H1 (cell line): Measurements from ENCODE around the gene NDUFS7. TPM values are rescaled to one million over a fixed set of nuclear protein-coding genes. Genes with fewer than 3 reads are reported as not detected.

Experiments
- CTCF ChIA-PET: fragments of 300-600 bp; sonication (Branson Sonifier 250); formaldehyde crosslinking; loops from one replicate; lab custom pipeline; 2021; ENCODE audit not compliant: partially characterized antibody; lab: Charles Lee
- POLR2A ChIA-PET: fragments of 300-600 bp; sonication (Branson Sonifier 250); formaldehyde crosslinking; loops from one replicate; lab custom pipeline; 2021; ENCODE audit warnings: inconsistent platforms; ENCODE audit not compliant: partially characterized antibody; lab: Charles Lee
- DNase-seq, 2 experiments: peaks; one replicate each; pipeline versions ENCODE4 v3.0.0 to v3.0.0-alpha.2; 2010 to 2022; ENCODE audit warnings: low spot score in 2 of 2, low read depth in 1 of 2, mixed read lengths in 1 of 2
- FAIRE-seq: peaks from 2 replicates; lab custom pipeline; 2011; peaks lifted over from hg19 to GRCh38; lab: Jason Lieb, UNC
- H2AFZ ChIP-seq: 2 replicates; pipeline ENCODE4 v1.8.1; 2012; ENCODE audit warnings: low read length, inconsistent platforms
- H2AK5ac ChIP-seq: 2 replicates; pipeline ENCODE4 v1.6.1; 2013; ENCODE audit warnings: low read depth, low read length
- H2BK120ac ChIP-seq: replicated peaks from 2 replicates; pipeline ENCODE3; 2013; ENCODE audit warnings: low read depth, low read length, inconsistent platforms
- H2BK12ac ChIP-seq: 2 replicates; pipeline ENCODE4 v1.6.1; 2013; ENCODE audit warnings: low read depth, low read length
- H2BK15ac ChIP-seq: 2 replicates; pipeline ENCODE4 v1.6.1; 2013; ENCODE audit warnings: low read length
- H2BK20ac ChIP-seq: 2 replicates; pipeline ENCODE4 v1.6.1; 2013; ENCODE audit warnings: low read length
- H2BK5ac ChIP-seq: 2 replicates; pipeline ENCODE4 v1.6.1; 2013; ENCODE audit warnings: low read depth, low read length
- H3K14ac ChIP-seq: 2 replicates; pipeline ENCODE4 v1.6.1; 2013; ENCODE audit warnings: inconsistent platforms; ENCODE audit not compliant: insufficient read length
- H3K18ac ChIP-seq: 2 replicates; pipeline ENCODE4 v1.6.1; 2013; ENCODE audit warnings: low read length; ENCODE audit errors: extremely low read depth
- H3K23ac ChIP-seq: 2 replicates; pipeline ENCODE4 v1.6.1; 2013; ENCODE audit warnings: inconsistent platforms; ENCODE audit not compliant: insufficient read length
- H3K23me2 ChIP-seq: 2 replicates; pipeline ENCODE4 v1.6.1; 2013; ENCODE audit warnings: low read depth, low read length
- H3K27ac ChIP-seq: 2 replicates; pipeline ENCODE4 v1.6.1; 2011; ENCODE audit warnings: low read depth, low read length, inconsistent platforms
- H3K27me3 ChIP-seq, 4 experiments: replicated peaks in 1 of 4; 1 replicate in 1 of 4; 2 replicates in 3 of 4; pipeline versions ENCODE4 v1.6.1 to v1.8.1; 2011 to 2013; ENCODE audit warnings: low read length in 3 of 4, mild to moderate bottlenecking in 3 of 4, inconsistent platforms in 2 of 4, mixed read lengths in 2 of 4, moderate library complexity in 1 of 4; ENCODE audit not compliant: control insufficient read depth in 3 of 4, insufficient read depth in 3 of 4; ENCODE audit errors: extremely low read depth in 1 of 4
- H3K36me3 ChIP-seq, 4 experiments: 2 replicates each; pipeline versions ENCODE4 v1.6.1 to v1.8.1; 2011 to 2013; ENCODE audit warnings: mild to moderate bottlenecking in 4 of 4, low read length in 3 of 4, moderate library complexity in 2 of 4, control low read depth in 1 of 4, inconsistent platforms in 1 of 4; ENCODE audit not compliant: insufficient read depth in 4 of 4, control insufficient read depth in 2 of 4
- H3K4ac ChIP-seq: replicated peaks from 2 replicates; pipeline ENCODE3; 2013; ENCODE audit warnings: low read length, low read depth, mixed read lengths, inconsistent platforms; ENCODE audit not compliant: insufficient read length
- H3K4me1 ChIP-seq, 4 experiments: replicated peaks in 1 of 4; 1 replicate in 1 of 4; 2 replicates in 3 of 4; pipeline versions ENCODE4 v1.6.1 to v1.8.1; 2011 to 2013; ENCODE audit warnings: low read length in 3 of 4, inconsistent platforms in 2 of 4, mixed read lengths in 1 of 4; ENCODE audit not compliant: insufficient read depth in 4 of 4, control insufficient read depth in 3 of 4
- H3K4me2 ChIP-seq, 2 experiments: 2 replicates each; pipeline versions ENCODE4 v1.6.1 to v1.8.1; 2011 to 2013; ENCODE audit warnings: low read depth in 2 of 2, low read length in 2 of 2, control low read depth in 1 of 2, inconsistent platforms in 1 of 2, mild to moderate bottlenecking in 1 of 2; ENCODE audit not compliant: insufficient read depth in 1 of 2
- H3K4me3 ChIP-seq, 4 experiments: fragments of 200-600, 300-600 bp in 1 of 4; sonication (generic), shearing (Covaris generic), sonication (Bioruptor Twin) in 1 of 4; 2 replicates each; pipeline versions ENCODE4 v1.5.1 to v1.8.1; 2011 to 2016; ENCODE audit warnings: low read length in 4 of 4, low read depth in 3 of 4, control low read depth in 2 of 4, inconsistent platforms in 2 of 4, mild to moderate bottlenecking in 2 of 4, mixed read lengths in 1 of 4, moderate library complexity in 1 of 4; ENCODE audit not compliant: insufficient read depth in 2 of 4; ENCODE audit errors: extremely low read depth in 1 of 4
- H3K56ac ChIP-seq: replicated peaks from 2 replicates; pipeline ENCODE3; 2013; ENCODE audit warnings: low read depth, mild to moderate bottlenecking, mixed read lengths, low read length, inconsistent platforms; ENCODE audit not compliant: insufficient read length
- H3K79me1 ChIP-seq: 2 replicates; pipeline ENCODE4 v1.6.1; 2013; ENCODE audit warnings: low read depth, low read length, control low read depth
- H3K79me2 ChIP-seq, 2 experiments: 2 replicates each; pipeline versions ENCODE4 v1.6.1 to v1.8.1; 2012 to 2013; ENCODE audit warnings: low read length in 2 of 2, mild to moderate bottlenecking in 2 of 2, inconsistent platforms in 1 of 2; ENCODE audit not compliant: insufficient read depth in 2 of 2, control insufficient read depth in 1 of 2
- H3K9ac ChIP-seq, 4 experiments: replicated peaks in 1 of 4; 1 replicate in 1 of 4; 2 replicates in 3 of 4; pipeline versions ENCODE4 v1.6.1 to v1.8.1; 2011 to 2013; ENCODE audit warnings: low read depth in 3 of 4, low read length in 3 of 4, control low read depth in 2 of 4, mild to moderate bottlenecking in 2 of 4, moderate library complexity in 2 of 4, inconsistent platforms in 1 of 4; ENCODE audit errors: extremely low read depth in 1 of 4
- H3K9me3 ChIP-seq, 2 experiments: 2 replicates each; pipeline versions ENCODE4 v1.6.1 to v1.8.1; 2012 to 2013; ENCODE audit warnings: mild to moderate bottlenecking in 2 of 2, moderate library complexity in 2 of 2, control low read depth in 1 of 2, inconsistent platforms in 1 of 2, low read depth in 1 of 2, low read length in 1 of 2, mixed read lengths in 1 of 2; ENCODE audit not compliant: insufficient read depth in 2 of 2
- H4K20me1 ChIP-seq, 2 experiments: replicated peaks in 1 of 2; 2 replicates each; pipeline versions ENCODE3 to v1.8.1; 2011 to 2013; ENCODE audit warnings: inconsistent platforms in 2 of 2, low read length in 2 of 2, mild to moderate bottlenecking in 1 of 2; ENCODE audit not compliant: insufficient read depth in 2 of 2, control insufficient read depth in 1 of 2
- H4K5ac ChIP-seq: 2 replicates; pipeline ENCODE4 v1.6.1; 2013; ENCODE audit warnings: low read length, low read depth, mixed read lengths, inconsistent platforms; ENCODE audit not compliant: insufficient read length
- H4K8ac ChIP-seq: 2 replicates; pipeline ENCODE4 v1.8.0; 2013; ENCODE audit warnings: mild to moderate bottlenecking, moderate library complexity, low read length, inconsistent platforms; ENCODE audit not compliant: insufficient read depth; ENCODE audit errors: extremely low read depth
- H4K91ac ChIP-seq: replicated peaks from 2 replicates; pipeline ENCODE3; 2013; ENCODE audit warnings: low read length, mixed read lengths, inconsistent platforms; ENCODE audit not compliant: insufficient read length
- CBX8 ChIP-seq: fragments of 300-800, 300-1000 bp; sonication (generic); IDR thresholded peaks from 2 replicates; pipeline ENCODE4 v1.7.1; 2016; ENCODE audit warnings: low read depth, low read length, borderline replicate concordance
- FOSL1 ChIP-seq: IDR thresholded peaks from 2 replicates; pipeline ENCODE4 v1.6.1; 2011; ENCODE audit warnings: mild to moderate bottlenecking, low read depth, low read length, moderate library complexity; ENCODE audit not compliant: insufficient read depth
- MAX ChIP-seq: IDR thresholded peaks from 2 replicates; pipeline ENCODE4 v1.6.1; 2012; ENCODE audit warnings: inconsistent platforms
- NRF1 ChIP-seq: IDR thresholded peaks from 2 replicates; pipeline ENCODE4 v1.6.1; 2011; ENCODE audit warnings: mild to moderate bottlenecking, low read depth, low read length, improper control_type of control experiment
- POLR2A ChIP-seq, 2 experiments: IDR thresholded peaks; 1 replicate in 1 of 2; 2 replicates in 1 of 2; pipeline ENCODE4 v1.6.1; 2011; ENCODE audit warnings: low read depth in 2 of 2, low read length in 2 of 2, mild to moderate bottlenecking in 2 of 2; ENCODE audit errors: control extremely low read depth in 1 of 2
- POLR2AphosphoS5 ChIP-seq: IDR thresholded peaks from 2 replicates; pipeline ENCODE4 v1.6.1; 2011; ENCODE audit warnings: low read depth, low read length
- SAP30 ChIP-seq: fragments of 300-600 bp; sonication (generic); IDR thresholded peaks from 2 replicates; pipeline ENCODE4 v1.7.1; 2012; ENCODE audit warnings: low read length, moderate library complexity, mild to moderate bottlenecking, inconsistent platforms; ENCODE audit not compliant: insufficient read depth, insufficient replicate concordance
- SP1 ChIP-seq: IDR thresholded peaks from 2 replicates; pipeline ENCODE4 v1.6.1; 2011; ENCODE audit warnings: low read depth, low read length
- WGBS, 2 experiments: shearing (Covaris generic) in 1 of 2; methylation state at CpG; one replicate each; pipeline versions ENCODE4 v1.1.6 to v1.1.7; 2013 to 2015; ENCODE audit warnings: low lambda C conversion rate in 2 of 2, mixed read lengths in 2 of 2, inconsistent platforms in 1 of 2, low coverage in 1 of 2, missing lambda C conversion rate in 1 of 2; ENCODE audit not compliant: insufficient replicate concordance in 2 of 2, insufficient coverage in 1 of 2, insufficient read length in 1 of 2; ENCODE audit errors: extremely low coverage in 1 of 2, missing lambda C conversion rate in 1 of 2; 5-methylcytosine and 5-hydroxymethylcytosine counted together
- polyA plus RNA-seq, 7 experiments: library from polyadenylated mRNA; depleted of rRNA in 3 of 7; stranded (reverse) in 5 of 7; unstranded in 2 of 7; fragments of >200 nt in 5 of 7; fragments of 200-250 nt in 2 of 7; gene quantifications; 1 replicate in 5 of 7; 2 replicates in 1 of 7; 4 replicates in 1 of 7; pipeline versions ENCODE4 v1.2.1 to v1.2.3, GENCODE V29; 2011 to 2013; ENCODE audit warnings: missing spikeins in 2 of 7, mixed read lengths in 2 of 7
- total RNA-seq: library from RNA; stranded (reverse); fragmentation: NEBNext Ultra II Directional; extraction: Animal tissue kit (Norgen Biotek cat#: 25700); gene quantifications from 2 replicates; pipeline ENCODE4 v1.2.1, GENCODE V29; 2021

Gene NDUFS7
- total and polyA plus RNA-seq, 2 of the 8 experiments (the other 6 are each of a cell fraction or from before 2014, with no cell fraction given): 78.1 to 309 TPM

GRCh38 chr19:1392407-1392806 is 8.7 kb downstream of the NDUFS7 start:
- Histone ChIP-seq H3K4me3 (no peak overlapping the region), H2BK12ac (no peak overlapping the region), H3K18ac (no peak overlapping the region), H3K9ac (no peak overlapping the region), H3K4ac (no peak overlapping the region), H2AK5ac (no peak overlapping the region), H3K79me2 (no peaks in the 10 kb centered on the region; a peak in 1 of 4 replicates), H3K4me2 (no peak overlapping the region), H2BK15ac (no peak overlapping the region), H3K4me1 (peaks cover 0 to 7% (median 0%) of the 10 kb centered on the region in 4 experiments; a peak in 2 of 7 replicates), H3K14ac (no peak overlapping the region), H3K27me3 (no peaks in the 10 kb centered on the region), H4K5ac (no peak overlapping the region), H4K91ac (no peak overlapping the region), H3K23ac (no peak overlapping the region), H2BK20ac (no peak overlapping the region), H3K9me3 (no peaks in the 10 kb centered on the region; a peak in 1 of 4 replicates), H2AFZ (no peak overlapping the region), H4K20me1 (peaks cover 2 to 16% of the 10 kb centered on the region in 2 experiments), H2BK5ac (no peak overlapping the region), H2BK120ac (no peak overlapping the region), H3K23me2 (no peaks in the 10 kb centered on the region), H3K56ac (no peak overlapping the region), H3K79me1 (0 out of 2 replicates have a peak, but pooled peaks cover 5% of the 10 kb centered on the region), H4K8ac (no peak overlapping the region), H3K27ac (no peak overlapping the region), H3K36me3 (peaks cover 0 to 20% (median 13%) of the 10 kb centered on the region in 4 experiments; a peak in 6 of 8 replicates)
- no peak for DNase-seq
- CTCF ChIA-PET: interaction anchor here (0.9 kb wide), 1 partner anchor 60 kb away, joined by 3 read pairs; no protein-coding TSS in a partner anchor
- WGBS, 2 experiments: 90% methylated on average over 15 of the region's 15 CpGs; no CpG with 5 or more reads in 1 of the 2 experiments
- no peak for FAIRE-seq
- TF ChIP-seq NRF1 (no peak), SP1 (no peak), POLR2A (IDR thresholded peaks at IDR 0.05; ENCODE audit: control extremely low read depth in 1 of 2, low read depth in 2 of 2, low read length in 2 of 2) (no peak), FOSL1 (no peak), SAP30 (no peak), POLR2AphosphoS5 (no peak), CBX8 (no peak), MAX (no peak)
- POLR2A ChIA-PET: no interaction called here
